VCaP (cell line): ENCODE results near the gene NDEL1.
A peak's percentile ranks its signal among the peaks of the same experiment; 100 is the strongest.

Experiments used
- H3K27ac ChIP-seq: fragments of 450-650 bp; 2 replicates; pipeline ENCODE4 v1.5.1; 2017
- CTCF ChIP-seq: fragments of 450-650 bp; conservative IDR thresholded peaks from 2 replicates; pipeline ENCODE4 v1.5.1; 2017; ENCODE audit warnings: mild to moderate bottlenecking, moderate library complexity

Gene NDEL1

DNA sequence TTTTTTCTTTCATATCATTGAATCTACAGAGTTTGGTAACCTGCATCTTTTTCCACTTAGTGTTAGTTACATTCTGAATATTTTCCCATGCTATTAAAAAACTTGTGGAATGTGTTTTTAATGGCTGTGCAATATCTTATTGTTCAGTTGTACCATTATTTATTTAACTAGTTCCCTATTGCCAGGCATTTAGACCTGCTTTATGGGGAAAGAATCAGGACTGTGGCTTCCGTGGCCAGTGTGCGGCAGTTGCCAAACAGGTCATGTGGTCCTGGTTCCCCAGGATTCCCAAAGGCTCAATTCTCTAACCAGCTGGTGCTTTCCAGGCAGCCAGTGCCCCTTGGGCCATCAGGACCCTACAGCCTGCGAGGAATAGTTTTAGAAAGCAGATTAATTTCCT is 30.8 kb downstream of the NDEL1 start:
- H3K27ac ChIP-seq = no peak overlapping the region

DNA sequence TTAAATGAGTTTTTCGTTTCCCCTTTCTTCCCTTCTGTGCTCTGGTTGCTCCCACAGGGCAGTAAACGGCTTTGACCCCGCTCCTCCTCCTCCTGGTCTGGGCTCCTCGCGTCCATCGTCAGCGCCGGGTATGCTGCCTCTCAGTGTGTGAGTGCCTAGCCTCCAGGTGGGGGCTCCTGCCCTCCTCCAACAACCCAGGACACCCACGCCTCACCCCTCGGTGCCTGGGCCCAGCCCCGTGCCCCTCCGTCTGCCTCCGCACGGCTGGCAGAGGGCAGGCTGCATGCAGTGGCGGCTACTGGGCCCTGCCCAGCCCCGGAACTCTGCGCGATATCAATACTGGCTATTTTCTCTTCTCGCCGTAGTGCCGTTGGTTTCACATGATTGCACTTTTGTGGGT is 31.2 kb downstream of the NDEL1 start:
- TF ChIP-seq CTCF = no peak
- H3K27ac ChIP-seq = no peak overlapping the region

More for the DNA sequence above, 30.8 kb downstream of the NDEL1 start:
- TF ChIP-seq CTCF = no peak

GRCh38 chr17:8467527-8467926 is 31.8 kb downstream of the NDEL1 start:
- no peak for TF ChIP-seq CTCF
- H3K27ac ChIP-seq = no peak overlapping the region

- no peak for TF ChIP-seq CTCF
Measured at GRCh38 chr17:8468127-8468526, 32.4 kb downstream of the NDEL1 start.

GRCh38 chr17:8468980-8469379 is 33.3 kb downstream of the NDEL1 start:
- no peak for TF ChIP-seq CTCF
- peak overlapping the region; percentile 72; the same call in 1 of the 2 replicates for H3K27ac ChIP-seq

More at GRCh38 chr17:8468127-8468526, 32.4 kb downstream of the NDEL1 start:
- no peak overlapping the region for H3K27ac ChIP-seq

GRCh38 chr17:8469964-8470363 is 34.3 kb downstream of the NDEL1 start:
- peak overlapping the region; percentile 72 for H3K27ac ChIP-seq
- no peak for TF ChIP-seq CTCF

- TF ChIP-seq CTCF = no peak
- peak overlapping the region; percentile 72 for H3K27ac ChIP-seq
Measured at GRCh38 chr17:8470447-8471047, 34.9 kb downstream of the NDEL1 start.
